NCI-H510A treated with DMSO at 0.1 percent for 48 hours (cell line): ENCODE measurements around the gene TBC1D2.
A peak's percentile ranks its signal among the peaks of the same experiment; 100 is the strongest.

Experiments
- DNase-seq: peaks from one replicate; lab custom pipeline; 2025; lab: John Stamatoyannopoulos, UW

TBC1D2 gene

GRCh38 chr9:98164912-98165311, 90.5 kb downstream of the TBC1D2 start:
- no peak for DNase-seq

- no peak for DNase-seq
These were observed 92.8 kb downstream of the TBC1D2 start for GRCh38 chr9:98162613-98163012.

GRCh38 chr9:98161851-98162250, 93.6 kb downstream of the TBC1D2 start:
- DNase-seq = no peak

GRCh38 chr9:98159790-98160189, 95.7 kb downstream of the TBC1D2 start:
- no peak for DNase-seq

- no peak for DNase-seq
These were observed 96.1 kb downstream of the TBC1D2 start for GRCh38 chr9:98159301-98159700.

- DNase-seq = peak; percentile 86
These were observed 97.2 kb downstream of the TBC1D2 start for GRCh38 chr9:98158071-98158831.

- DNase-seq = no peak
These were observed 98.1 kb downstream of the TBC1D2 start for GRCh38 chr9:98157372-98157771.

- no peak for DNase-seq
These were observed 100.8 kb downstream of the TBC1D2 start for GRCh38 chr9:98154678-98155077.

GRCh38 chr9:98152526-98152925, 102.9 kb downstream of the TBC1D2 start:
- DNase-seq = no peak

- no peak for DNase-seq
These were observed 104.7 kb downstream of the TBC1D2 start for GRCh38 chr9:98150721-98151120.

GRCh38 chr9:98150164-98150563, 105.3 kb downstream of the TBC1D2 start:
- no peak for DNase-seq

GRCh38 chr9:98149422-98149821, 106.0 kb downstream of the TBC1D2 start:
- DNase-seq = no peak
